GM21825 (cell line): ENCODE results near the gene CRHR1.

Experiments used
- ATAC-seq: cut with Tn5 transposase; IDR thresholded peaks from one replicate; pipeline ENCODE4 v1.9.1; 2021; ENCODE audit warnings: mild to moderate bottlenecking, moderate library complexity; ENCODE audit not compliant: unreplicated experiment

The CRHR1 gene

DNA sequence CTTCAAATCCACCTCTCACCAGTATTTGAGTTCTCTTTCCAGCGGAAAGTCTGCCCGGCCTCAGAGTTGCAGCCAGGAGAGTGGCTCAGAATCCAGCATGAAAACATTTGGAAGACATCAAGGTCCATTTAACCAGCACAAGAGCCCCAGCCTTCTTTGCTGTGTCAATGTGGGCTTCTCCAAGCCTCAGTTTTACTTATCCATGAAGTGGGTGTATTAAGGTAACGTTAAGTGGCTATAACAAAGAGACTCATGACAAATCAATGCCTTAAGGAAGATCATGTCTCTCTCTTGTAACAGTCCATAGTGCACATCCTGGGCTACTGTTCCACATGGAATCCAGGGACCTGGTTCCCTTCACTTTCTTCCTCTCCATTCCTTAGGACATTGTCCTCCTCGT is 59.6 kb downstream of the CRHR1 start:
- ATAC-seq, result no peak

DNA sequence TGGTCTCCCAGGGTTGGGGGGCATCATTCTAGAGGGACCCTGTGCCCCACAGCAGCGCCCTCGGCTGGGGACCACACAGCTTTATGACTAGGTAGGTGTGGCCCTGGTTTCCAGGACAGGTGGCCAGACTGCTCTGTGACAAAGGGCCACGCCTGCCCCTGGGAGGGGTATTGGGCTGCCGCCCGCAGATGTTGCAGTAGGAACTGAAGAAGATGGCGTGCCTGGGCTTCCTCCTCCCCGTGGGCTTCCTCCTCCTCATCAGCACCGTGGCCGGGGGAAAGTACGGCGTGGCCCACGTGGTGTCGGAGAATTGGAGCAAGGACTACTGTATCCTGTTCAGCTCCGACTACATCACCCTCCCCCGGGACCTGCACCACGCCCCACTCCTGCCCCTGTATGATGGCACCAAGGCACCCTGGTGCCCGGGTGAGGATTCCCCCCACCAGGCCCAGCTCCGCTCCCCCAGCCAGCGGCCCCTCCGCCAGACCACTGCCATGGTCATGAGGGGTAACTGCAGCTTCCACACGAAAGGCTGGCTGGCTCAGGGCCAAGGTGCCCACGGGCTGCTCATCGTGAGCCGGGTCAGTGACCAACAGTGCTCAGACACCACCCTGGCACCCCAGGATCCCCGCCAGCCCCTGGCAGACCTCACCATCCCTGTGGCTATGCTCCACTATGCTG is 60.7 kb downstream of the CRHR1 start, which contains the start of gene SPPL2C:
Gene SPPL2C, plus strand, starts transcription at position 187 of the 681 bp plus-strand sequence. Its CDS starts 26 bp downstream, at position 213.
- ATAC-seq, result no peak

DNA sequence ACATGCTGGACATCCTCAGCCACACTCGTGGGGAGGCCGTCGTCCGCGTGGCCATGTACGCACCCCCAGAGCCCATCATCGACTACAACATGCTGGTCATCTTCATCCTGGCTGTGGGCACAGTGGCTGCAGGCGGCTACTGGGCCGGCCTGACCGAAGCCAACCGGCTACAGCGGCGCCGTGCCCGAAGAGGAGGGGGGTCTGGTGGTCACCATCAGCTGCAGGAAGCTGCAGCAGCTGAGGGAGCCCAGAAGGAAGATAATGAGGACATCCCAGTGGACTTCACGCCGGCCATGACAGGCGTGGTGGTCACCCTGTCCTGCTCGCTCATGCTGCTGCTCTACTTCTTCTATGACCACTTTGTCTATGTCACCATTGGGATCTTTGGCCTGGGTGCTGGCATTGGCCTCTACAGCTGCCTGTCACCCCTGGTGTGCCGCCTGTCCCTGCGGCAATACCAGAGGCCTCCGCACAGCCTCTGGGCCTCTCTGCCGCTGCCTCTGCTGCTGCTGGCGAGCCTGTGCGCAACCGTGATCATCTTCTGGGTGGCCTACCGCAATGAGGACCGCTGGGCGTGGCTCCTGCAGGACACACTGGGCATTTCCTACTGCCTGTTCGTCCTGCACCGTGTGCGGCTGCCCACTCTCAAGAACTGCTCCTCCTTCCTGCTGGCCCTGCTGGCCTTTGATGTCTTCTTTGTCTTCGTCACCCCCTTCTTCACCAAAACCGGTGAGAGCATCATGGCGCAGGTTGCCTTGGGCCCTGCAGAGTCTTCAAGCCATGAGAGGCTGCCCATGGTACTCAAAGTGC is 61.5 kb downstream of the CRHR1 start:
- no peak for ATAC-seq

DNA sequence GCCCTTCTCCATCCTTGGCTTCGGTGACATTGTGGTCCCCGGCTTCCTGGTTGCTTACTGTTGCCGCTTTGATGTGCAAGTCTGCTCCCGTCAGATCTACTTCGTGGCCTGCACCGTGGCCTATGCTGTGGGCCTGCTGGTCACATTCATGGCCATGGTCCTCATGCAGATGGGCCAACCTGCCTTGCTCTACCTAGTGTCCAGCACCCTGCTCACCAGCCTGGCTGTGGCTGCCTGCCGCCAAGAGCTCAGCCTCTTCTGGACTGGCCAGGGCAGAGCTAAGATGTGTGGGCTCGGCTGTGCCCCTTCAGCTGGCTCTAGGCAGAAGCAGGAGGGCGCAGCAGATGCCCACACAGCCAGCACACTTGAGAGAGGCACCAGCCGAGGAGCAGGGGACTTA is 62.1 kb downstream of the CRHR1 start:
- ATAC-seq, result no peak

GRCh38 chr17:45846646-45847045 is 62.5 kb downstream of the CRHR1 start:
- no peak for ATAC-seq

GRCh38 chr17:45847101-45847500 is 63.0 kb downstream of the CRHR1 start:
- no peak for ATAC-seq

GRCh38 chr17:45847747-45848146 is 63.6 kb downstream of the CRHR1 start:
- no peak for ATAC-seq

- ATAC-seq, result no peak
These were observed 64.3 kb downstream of the CRHR1 start for GRCh38 chr17:45848405-45848804.

- ATAC-seq, result no peak
These were observed 64.9 kb downstream of the CRHR1 start for GRCh38 chr17:45848868-45849535.

- no peak for ATAC-seq
These were observed 65.4 kb downstream of the CRHR1 start for GRCh38 chr17:45849536-45849990.

GRCh38 chr17:45850011-45850410 is 65.9 kb downstream of the CRHR1 start:
- ATAC-seq, result no peak

DNA sequence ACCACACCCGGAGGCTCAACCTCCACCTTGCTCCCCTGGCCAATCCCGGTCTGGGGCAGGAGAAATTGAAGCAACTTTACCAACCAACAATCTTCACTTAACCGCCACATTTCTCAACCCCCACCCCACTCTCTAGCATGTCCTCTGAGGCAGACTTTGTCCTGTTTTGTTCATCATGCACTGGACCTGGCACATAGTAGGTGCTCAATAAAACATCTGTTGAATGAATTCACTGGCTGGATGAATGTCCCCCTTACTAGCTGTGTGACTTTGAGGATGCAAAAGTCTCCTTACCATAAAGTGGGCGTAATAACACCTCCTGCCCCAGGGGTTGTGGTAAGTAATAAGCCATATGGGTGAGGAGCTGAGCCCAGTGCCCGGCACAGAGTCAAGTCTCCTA is 66.3 kb downstream of the CRHR1 start:
- ATAC-seq, result no peak

DNA sequence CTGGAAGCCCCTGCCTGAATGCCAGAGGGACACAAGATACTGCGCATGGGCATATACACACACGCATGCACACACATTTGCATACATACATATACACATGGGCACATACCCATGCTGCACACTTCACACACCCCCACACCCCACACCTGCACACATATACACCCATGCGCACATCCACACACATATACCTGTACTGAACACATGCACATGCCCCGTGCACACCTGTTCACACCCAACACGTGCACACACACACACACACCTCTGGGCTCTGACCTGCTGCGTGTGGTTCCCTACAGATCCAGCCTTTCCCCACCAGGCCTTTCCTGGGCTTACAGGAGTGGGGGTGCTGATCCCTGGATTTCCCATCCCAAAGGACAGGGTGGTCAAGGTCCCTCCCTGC is 66.9 kb downstream of the CRHR1 start:
- no peak for ATAC-seq

GRCh38 chr17:45851464-45851863 is 67.3 kb downstream of the CRHR1 start:
- ATAC-seq, result no peak

DNA sequence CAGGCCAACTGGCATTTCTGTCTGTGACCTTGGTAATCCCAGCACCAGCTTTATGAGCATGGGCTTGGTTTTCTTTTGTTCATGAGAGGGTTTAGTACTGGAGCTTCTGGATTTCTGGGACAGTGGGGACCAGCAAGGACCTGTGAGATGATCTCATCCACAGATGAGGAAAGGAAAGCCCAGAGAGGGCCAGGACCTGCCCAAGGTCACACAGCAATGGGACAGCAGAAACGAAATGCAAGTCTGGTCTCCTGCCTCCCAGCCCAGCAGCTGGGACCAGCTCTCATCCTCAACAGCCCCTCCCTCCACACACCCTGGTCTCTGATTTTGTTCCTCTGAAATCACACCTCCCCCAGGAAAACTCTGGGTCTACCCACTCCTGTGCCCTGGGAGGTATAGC is 67.8 kb downstream of the CRHR1 start:
- ATAC-seq, result no peak

DNA sequence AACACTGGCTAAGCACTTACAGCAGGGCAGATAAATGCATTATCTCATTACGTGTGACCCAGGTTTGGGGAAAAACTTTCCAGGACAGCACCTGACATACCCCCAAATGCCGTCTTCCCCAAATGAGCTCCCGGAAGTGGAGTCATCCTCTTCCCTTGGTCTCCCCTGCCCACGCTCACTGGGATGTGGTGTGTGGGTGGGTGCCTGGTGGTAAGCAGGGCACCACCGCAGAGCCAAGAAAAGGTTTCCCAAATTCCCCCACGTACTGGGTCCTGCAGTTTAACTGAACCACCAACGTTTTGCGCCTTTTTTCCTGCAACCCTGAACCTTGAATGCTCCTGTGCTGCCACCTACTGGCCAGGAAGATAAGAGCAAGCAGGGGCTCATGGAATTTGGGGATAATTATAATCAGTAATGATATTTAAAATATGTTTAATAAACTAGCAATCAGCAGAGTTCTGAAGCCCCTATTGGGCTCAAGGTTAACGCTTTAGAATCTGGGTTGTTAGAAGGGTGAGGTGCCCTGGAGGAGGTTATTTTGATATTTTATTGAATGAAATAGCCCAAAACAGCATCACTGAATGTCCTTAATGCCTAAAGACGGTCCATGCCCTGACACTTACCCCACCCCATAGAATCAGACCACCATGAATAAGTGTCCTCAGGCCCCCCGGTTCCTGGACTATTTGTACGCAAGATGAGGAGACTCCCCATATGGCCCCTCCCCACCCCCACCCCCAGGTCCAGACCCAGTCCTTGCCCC is 68.6 kb downstream of the CRHR1 start:
- no peak for ATAC-seq

DNA sequence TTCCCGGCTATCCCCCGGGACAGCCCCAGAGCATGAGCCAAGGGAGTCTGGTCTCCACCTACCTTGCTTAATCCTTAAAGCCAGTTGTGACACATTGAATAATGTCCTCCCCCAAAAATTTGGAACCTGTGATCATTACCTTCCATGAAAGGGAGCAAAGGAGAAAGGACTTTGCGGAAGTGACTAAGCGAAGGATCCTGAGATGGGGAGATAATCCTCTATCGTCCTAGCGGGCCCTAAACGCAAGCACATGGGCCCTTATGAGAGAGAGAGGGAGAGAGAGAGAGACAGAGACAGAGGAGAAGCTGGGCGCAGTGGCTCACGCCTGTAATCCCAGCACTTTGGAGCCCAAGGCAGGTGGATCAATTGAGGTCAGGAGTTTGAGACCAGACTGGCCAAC is 70.1 kb downstream of the CRHR1 start:
- ATAC-seq, result no peak

DNA sequence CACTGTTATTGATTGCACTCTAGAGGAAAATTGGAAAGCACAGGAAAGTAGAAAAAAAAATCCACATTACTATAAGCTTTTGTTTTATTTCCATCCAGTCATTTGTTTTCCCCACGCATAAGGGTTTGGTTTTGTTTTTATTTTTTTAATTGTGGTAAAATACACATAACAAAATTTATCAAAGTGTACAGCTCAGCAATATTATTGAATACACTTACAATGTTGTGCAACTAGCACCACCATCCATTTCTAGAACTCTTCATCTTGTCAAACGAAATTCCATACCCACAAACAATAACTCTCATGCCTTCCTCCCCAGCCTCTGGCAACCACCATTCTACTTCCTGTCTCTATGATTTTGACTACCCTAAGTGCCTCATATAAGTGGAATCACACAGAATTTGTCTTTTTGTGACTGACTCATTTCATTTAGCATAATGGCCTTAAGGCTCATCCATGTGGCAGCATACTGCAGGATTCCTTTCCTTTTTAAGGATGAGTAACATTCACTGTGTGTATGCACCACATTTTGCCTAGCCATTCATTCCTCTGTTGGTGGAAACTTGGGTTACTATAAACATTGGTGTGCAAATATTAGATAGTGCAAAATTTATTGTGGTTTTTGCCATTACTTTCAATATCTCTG is 71.7 kb downstream of the CRHR1 start:
- ATAC-seq, result no peak

- ATAC-seq, result no peak
These were observed 74.0 kb downstream of the CRHR1 start for GRCh38 chr17:45857977-45858708.

GRCh38 chr17:45861165-45861564 is 77.0 kb downstream of the CRHR1 start:
- ATAC-seq, result no peak
